ENCODE results near the gene NFYB.

DNA sequence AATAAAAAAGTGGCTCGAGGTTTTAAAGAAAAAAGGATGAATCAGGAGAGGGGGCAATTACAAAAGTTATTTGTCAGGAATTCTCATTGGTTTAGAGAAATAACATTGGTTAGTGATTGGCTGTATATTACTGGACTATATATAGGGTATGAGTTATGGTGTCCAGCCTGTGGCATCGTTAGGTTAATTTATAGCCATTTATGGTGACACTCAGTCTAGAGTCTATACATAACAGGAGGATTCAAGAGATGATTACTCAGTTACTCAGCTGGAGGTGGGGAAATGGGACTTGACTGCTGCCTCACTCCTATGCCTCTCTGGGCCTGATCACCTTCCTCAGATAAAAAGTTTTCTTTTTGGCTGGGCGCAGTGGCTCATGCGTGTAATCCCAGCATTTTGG is 25.6 kb upstream of the NFYB start:
- TF ChIP-seq CTCF (IDR thresholded peaks at IDR 0.05), result no peak
- TF ChIP-seq POLR2AphosphoS5 (IDR thresholded peaks at IDR 0.05), result no peak
- TF ChIP-seq POLR2A (IDR thresholded peaks at IDR 0.05), result no peak
- TF ChIP-seq EP300 (IDR thresholded peaks at IDR 0.05), result no peak

All from upper lobe of left lung (tissue), 4 donors.